Activated CD8-positive, alpha-beta memory T cell treated with anti-CD3 and anti-CD28 coated beads for 4 hours (primary cell): Measurements from ENCODE around the gene SYNPO2.

ENCODE experiments used
- DNase-seq, 2 donors: peaks; one replicate each; pipeline ENCODE4 v3.0.0-alpha.2; 2020; ENCODE audit warnings: low read depth in 2 of 2

The SYNPO2 gene

GRCh38 chr4:118935819-118936218, 47.2 kb downstream of the SYNPO2 start:
- DNase-seq = no peak

- no peak for DNase-seq
These were observed 47.8 kb downstream of the SYNPO2 start for GRCh38 chr4:118936406-118936805.

- no peak for DNase-seq
These were observed 50.6 kb downstream of the SYNPO2 start for GRCh38 chr4:118939169-118939783.

- no peak for DNase-seq
These were observed 52.5 kb downstream of the SYNPO2 start for GRCh38 chr4:118941149-118941548.

GRCh38 chr4:118941799-118942198, 53.1 kb downstream of the SYNPO2 start:
- no peak for DNase-seq

GRCh38 chr4:118942465-118942864, 53.8 kb downstream of the SYNPO2 start:
- DNase-seq = no peak

GRCh38 chr4:118947095-118947494, 58.4 kb downstream of the SYNPO2 start:
- no peak for DNase-seq

- DNase-seq = no peak
These were observed 60.0 kb downstream of the SYNPO2 start for GRCh38 chr4:118948545-118949144.

GRCh38 chr4:118950224-118950623, 61.6 kb downstream of the SYNPO2 start:
- DNase-seq = no peak

- no peak for DNase-seq
These were observed 62.4 kb downstream of the SYNPO2 start for GRCh38 chr4:118950929-118951570.

GRCh38 chr4:118953276-118953675, 64.6 kb downstream of the SYNPO2 start:
- no peak for DNase-seq

- DNase-seq = no peak
These were observed 65.6 kb downstream of the SYNPO2 start for GRCh38 chr4:118954246-118954645.

GRCh38 chr4:118955515-118955914, 66.9 kb downstream of the SYNPO2 start:
- DNase-seq = no peak

- DNase-seq = no peak
These were observed 69.2 kb downstream of the SYNPO2 start for GRCh38 chr4:118957722-118958445.

- DNase-seq = no peak
These were observed 73.9 kb downstream of the SYNPO2 start for GRCh38 chr4:118962540-118962939.

- DNase-seq = no peak
These were observed 76.3 kb downstream of the SYNPO2 start for GRCh38 chr4:118964891-118965411.

- no peak for DNase-seq
These were observed 78.7 kb downstream of the SYNPO2 start for GRCh38 chr4:118967393-118967792.

- DNase-seq = no peak
These were observed 79.4 kb downstream of the SYNPO2 start for GRCh38 chr4:118968005-118968404.

- DNase-seq = no peak
These were observed 80.2 kb downstream of the SYNPO2 start for GRCh38 chr4:118968813-118969212.

- DNase-seq = no peak
These were observed 80.7 kb downstream of the SYNPO2 start for GRCh38 chr4:118969359-118969758.

GRCh38 chr4:118972167-118972566, 83.5 kb downstream of the SYNPO2 start:
- DNase-seq = no peak

GRCh38 chr4:118973295-118973694, 84.6 kb downstream of the SYNPO2 start:
- DNase-seq = no peak
